ENCODE data around the gene NRDC. TPM values are rescaled to one million over a fixed set of nuclear protein-coding genes. Genes with fewer than 3 reads are reported as not detected.

NRDC gene
- total RNA-seq, 1 experiment from 2014 or later = 182 TPM

- H3K27me3 ChIP-seq (ENCODE audit: insufficient read depth, low read length) = no peaks in the 10 kb centered on the region
- ATAC-seq (no peak), DNase-seq (ENCODE audit: low read depth, low spot score) (no peak)
- no peaks in the 10 kb centered on the region; a peak in 1 of 4 replicates for H3K36me3 ChIP-seq (ENCODE audit: control insufficient read depth in 1 of 2, insufficient read depth in 2 of 2, low read length in 2 of 2)
- no peak overlapping the region for H3K4me2 ChIP-seq (ENCODE audit: low read length)
- BruUV-seq (replicated peaks) = no TSS peak
- no peak overlapping the region for H3K4me3 ChIP-seq (replicated peaks in 1 of 2; ENCODE audit: low read depth in 1 of 2, low read length in 2 of 2)
- no peak overlapping the region for H3K27ac ChIP-seq (ENCODE audit: low read depth, low read length)
- no peak for TF ChIP-seq TCF7L2 (IDR thresholded peaks at IDR 0.05; ENCODE audit: borderline replicate concordance, extremely low read depth, insufficient read depth, insufficient read length)
- no peak for TF ChIP-seq POLR2AphosphoS5 (IDR thresholded peaks at IDR 0.05; ENCODE audit: low read depth, low read length)
- TF ChIP-seq SRF (IDR thresholded peaks at IDR 0.05; ENCODE audit: low read depth) = no peak
- no peak for TF ChIP-seq ELF1 (IDR thresholded peaks at IDR 0.05; ENCODE audit: borderline replicate concordance, low read depth)
- TF ChIP-seq SIN3A (IDR thresholded peaks at IDR 0.05; ENCODE audit: low read depth) = no peak
- no peak for TF ChIP-seq JUND (IDR thresholded peaks at IDR 0.05)
- no peak for TF ChIP-seq YY1 (IDR thresholded peaks at IDR 0.05; ENCODE audit: extremely low read depth, insufficient replicate concordance, low read depth, low read length)
- no peak for TF ChIP-seq CBX3 (IDR thresholded peaks at IDR 0.05; ENCODE audit: low read depth)
- no peak for TF ChIP-seq FOSL1 (IDR thresholded peaks at IDR 0.05; ENCODE audit: low read depth)
- TF ChIP-seq EZH2phosphoT487 (IDR thresholded peaks at IDR 0.05; ENCODE audit: borderline replicate concordance) = no peak
- no peak for TF ChIP-seq ZNF274 (IDR thresholded peaks at IDR 0.05; ENCODE audit: low read depth, low read length)
- no peak for TF ChIP-seq MAX (IDR thresholded peaks at IDR 0.05)
- TF ChIP-seq EZH2 (IDR thresholded peaks at IDR 0.05) = no peak
- no peak for TF ChIP-seq RAD21 (IDR thresholded peaks at IDR 0.05; ENCODE audit: low read depth)
- no peak for TF ChIP-seq SP1 (IDR thresholded peaks at IDR 0.05; ENCODE audit: low read depth)
- no peak for TF ChIP-seq CTCF (IDR thresholded peaks at IDR 0.05 in 2 of 3, conservative IDR thresholded peaks at IDR 0.05 in 1 of 3; ENCODE audit: borderline replicate concordance in 1 of 3, insufficient read depth in 1 of 3, low read depth in 2 of 3, low read length in 2 of 3)
- TF ChIP-seq ZFX (IDR thresholded peaks at IDR 0.05) = no peak
- TF ChIP-seq, protein P1, sequence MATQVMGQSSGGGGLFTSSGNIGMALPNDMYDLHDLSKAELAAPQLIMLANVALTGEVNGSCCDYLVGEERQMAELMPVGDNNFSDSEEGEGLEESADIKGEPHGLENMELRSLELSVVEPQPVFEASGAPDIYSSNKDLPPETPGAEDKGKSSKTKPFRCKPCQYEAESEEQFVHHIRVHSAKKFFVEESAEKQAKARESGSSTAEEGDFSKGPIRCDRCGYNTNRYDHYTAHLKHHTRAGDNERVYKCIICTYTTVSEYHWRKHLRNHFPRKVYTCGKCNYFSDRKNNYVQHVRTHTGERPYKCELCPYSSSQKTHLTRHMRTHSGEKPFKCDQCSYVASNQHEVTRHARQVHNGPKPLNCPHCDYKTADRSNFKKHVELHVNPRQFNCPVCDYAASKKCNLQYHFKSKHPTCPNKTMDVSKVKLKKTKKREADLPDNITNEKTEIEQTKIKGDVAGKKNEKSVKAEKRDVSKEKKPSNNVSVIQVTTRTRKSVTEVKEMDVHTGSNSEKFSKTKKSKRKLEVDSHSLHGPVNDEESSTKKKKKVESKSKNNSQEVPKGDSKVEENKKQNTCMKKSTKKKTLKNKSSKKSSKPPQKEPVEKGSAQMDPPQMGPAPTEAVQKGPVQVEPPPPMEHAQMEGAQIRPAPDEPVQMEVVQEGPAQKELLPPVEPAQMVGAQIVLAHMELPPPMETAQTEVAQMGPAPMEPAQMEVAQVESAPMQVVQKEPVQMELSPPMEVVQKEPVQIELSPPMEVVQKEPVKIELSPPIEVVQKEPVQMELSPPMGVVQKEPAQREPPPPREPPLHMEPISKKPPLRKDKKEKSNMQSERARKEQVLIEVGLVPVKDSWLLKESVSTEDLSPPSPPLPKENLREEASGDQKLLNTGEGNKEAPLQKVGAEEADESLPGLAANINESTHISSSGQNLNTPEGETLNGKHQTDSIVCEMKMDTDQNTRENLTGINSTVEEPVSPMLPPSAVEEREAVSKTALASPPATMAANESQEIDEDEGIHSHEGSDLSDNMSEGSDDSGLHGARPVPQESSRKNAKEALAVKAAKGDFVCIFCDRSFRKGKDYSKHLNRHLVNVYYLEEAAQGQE (IDR thresholded peaks at IDR 0.05; ENCODE audit: low read depth) = no peak
- CTCF ChIA-PET = no interaction called here
- peaks cover 0 to 11% of the 10 kb centered on the region in 2 experiments; a peak in 1 of 4 replicates for H3K4me1 ChIP-seq (ENCODE audit: control insufficient read depth in 1 of 2, insufficient read depth in 2 of 2, low read length in 2 of 2)
- H3K9ac ChIP-seq (ENCODE audit: low read length) = no peak overlapping the region
- intact Hi-C loops (cut with micrococcal nuclease) = no loop called here
- RAD21 ChIA-PET (ENCODE audit: low non-redundant PET in 1 of 2, low total read pairs in 2 of 2, uncharacterized antibody in 2 of 2, unreplicated experiment in 2 of 2) = interaction anchor here in 1 of 2 experiments (0.7 kb wide), 1 partner anchor 151 kb away, joined by 5 read pairs; no protein-coding TSS in a partner anchor
- peaks cover 6% of the 10 kb centered on the region; the same call in 1 of the 2 replicates for H4K20me1 ChIP-seq (ENCODE audit: insufficient read depth)
- POLR2A ChIA-PET = no interaction called here
- H3K79me2 ChIP-seq (ENCODE audit: insufficient read depth, low read length) = peaks cover 90% of the 10 kb centered on the region
- H2AFZ ChIP-seq (ENCODE audit: low read depth, low read length, poor library complexity, severe bottlenecking) = no peak overlapping the region
- no peaks in the 10 kb centered on the region for H3K9me2 ChIP-seq (ENCODE audit: insufficient read depth)
- H3K9me3 ChIP-seq (ENCODE audit: control insufficient read depth in 1 of 2, insufficient read depth in 1 of 2, low read depth in 1 of 2, low read length in 2 of 2) = no peaks in the 10 kb centered on the region
These were observed 15.1 kb downstream of the NRDC start for GRCh38 chr1:51863384-51863783.
